Measurements from ENCODE around the gene ATG13.
"Not testable (repeated sequence)": the region's sequence is repeated elsewhere in the genome, so short reads cannot be mapped to it uniquely, and the experiment has no call there.

ATG13 gene

DNA sequence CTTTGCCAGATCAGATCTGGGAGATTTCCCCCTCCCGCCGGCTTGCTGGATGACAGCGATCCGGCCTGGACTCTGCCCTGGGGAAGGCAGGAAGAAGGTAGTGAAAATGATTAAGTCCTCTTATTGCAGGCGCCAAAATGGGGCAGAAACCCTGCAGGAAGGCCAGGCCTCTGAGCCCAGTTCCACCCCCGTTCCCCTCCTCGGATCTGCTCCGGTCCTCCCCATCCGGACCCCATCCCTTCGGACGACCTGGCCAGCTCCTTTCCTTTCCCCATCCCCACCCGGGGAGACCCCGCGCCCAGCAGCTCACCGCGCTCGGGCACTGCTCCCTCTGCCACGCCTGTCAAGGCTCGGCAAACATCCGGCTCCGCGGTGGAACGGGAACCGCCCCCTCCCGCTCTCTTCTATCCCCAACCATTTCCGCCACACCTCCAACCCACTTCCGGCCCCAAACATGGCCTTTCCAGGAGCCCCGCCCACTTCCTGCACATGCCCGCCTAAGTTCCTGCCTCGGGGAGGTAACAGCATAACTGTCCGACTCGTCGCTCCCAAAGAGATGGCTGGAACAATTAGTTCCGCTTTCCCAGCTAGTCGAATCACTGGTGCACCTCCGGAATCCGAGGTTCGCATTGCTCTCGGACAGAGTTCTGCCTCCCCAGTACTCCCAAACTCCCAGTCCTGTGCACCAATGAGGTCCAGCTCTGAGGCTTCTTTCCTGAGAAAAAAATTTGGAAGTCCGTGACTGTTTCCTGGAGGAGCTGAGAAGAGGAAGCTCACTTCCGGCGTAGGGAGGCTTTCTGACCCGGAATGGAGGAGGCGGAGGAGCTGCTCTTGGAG lies 83.1 kb downstream of the ATG13 start, which contains the start of the genes ARHGAP1 and ZNF408:
ARHGAP1 (minus strand) TSS at position 379 of the 837 bp plus-strand sequence. CDS start 4,512 bp downstream, outside the sequence.
ZNF408 (plus strand) TSS at position 791 of the 837 bp plus-strand sequence; CDS start at position 808, 17 bp downstream.
- peak; percentile 99 for DNase-seq

DNA sequence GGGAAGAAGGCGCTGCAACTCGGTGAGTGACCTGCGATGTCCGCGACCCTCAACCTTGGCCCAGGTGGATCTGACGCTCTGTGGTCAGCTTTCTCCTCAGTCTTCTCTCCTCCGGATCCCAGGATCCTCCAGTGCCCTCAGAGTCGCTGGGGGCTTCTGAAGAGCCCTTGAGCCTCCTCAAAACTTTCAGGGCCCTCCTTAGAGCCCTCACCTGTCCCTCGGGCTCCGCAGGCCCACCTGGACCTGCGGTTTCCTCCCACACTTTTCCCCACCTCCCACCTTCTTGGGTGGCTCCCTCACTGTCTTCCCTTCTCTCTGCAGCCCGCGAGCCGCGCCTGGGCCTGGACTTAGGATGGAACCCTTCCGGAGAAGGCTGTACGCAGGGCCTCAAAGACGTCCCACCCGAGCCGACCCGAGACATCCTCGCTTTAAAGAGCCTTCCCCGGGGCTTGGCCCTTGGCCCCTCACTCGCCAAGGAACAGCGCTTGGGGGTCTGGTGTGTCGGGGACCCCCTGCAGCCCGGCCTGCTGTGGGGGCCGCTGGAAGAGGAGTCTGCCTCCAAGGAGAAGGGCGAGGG lies 83.8 kb downstream of the ATG13 start:
- no peak for DNase-seq

DNA sequence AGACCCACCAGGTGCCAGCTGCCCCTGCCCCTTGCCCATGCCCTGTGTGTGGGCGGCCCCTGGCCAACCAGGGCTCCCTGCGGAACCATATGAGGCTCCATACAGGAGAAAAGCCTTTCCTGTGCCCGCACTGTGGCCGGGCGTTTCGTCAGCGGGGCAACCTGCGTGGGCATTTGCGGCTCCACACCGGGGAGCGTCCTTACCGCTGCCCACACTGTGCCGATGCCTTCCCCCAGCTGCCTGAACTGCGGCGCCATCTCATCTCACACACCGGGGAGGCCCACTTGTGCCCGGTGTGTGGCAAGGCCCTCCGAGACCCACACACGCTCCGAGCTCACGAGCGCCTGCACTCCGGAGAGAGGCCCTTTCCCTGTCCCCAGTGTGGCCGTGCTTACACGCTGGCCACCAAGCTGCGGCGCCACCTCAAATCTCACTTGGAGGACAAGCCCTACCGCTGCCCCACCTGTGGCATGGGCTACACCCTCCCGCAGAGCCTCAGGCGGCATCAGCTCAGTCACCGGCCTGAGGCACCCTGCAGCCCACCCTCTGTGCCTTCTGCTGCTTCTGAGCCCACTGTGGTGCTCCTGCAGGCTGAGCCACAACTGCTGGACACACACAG lies 87.8 kb downstream of the ATG13 start:
- DNase-seq: no peak

DNA sequence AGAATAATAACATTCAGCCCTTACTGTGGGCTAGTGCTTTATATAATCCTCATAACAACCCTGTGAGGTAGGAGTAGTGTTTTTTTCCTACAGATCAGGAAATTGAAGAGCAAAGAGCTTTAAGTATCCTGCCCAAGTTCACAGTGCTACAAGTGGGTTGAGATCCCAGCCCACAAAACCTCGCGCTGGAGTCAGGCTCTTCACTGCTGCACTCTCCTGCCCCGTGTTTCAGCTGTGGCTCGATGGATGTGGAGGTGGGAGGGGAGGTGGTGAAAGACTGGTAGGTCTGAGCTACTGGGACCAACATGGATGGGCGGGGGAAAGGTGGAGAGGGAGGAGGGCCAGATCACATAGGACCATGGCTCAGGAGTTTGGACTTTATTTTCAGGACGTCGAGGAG lies 89.5 kb downstream of the ATG13 start:
- no peak for DNase-seq

DNA sequence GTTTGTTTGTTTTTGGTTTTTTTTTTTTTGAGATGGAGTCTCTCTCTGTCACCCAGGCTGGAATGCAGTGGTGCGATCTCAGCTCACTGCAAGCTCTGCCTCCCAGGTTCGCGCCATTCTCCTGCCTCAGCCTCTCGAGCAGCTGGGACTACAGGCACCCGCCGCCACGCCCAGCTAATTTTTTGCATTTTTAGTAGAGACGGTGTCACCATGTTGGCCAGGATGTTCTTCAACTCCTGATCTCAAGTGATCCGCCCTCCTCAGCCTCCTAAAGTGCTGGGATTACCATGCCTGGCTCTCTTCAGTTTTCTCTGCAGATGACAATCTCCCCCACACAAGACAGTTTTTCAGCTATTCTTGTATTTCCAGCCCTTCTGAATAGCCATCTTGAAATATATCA lies 92.0 kb downstream of the ATG13 start:
- not testable (repeated sequence) for DNase-seq

DNA sequence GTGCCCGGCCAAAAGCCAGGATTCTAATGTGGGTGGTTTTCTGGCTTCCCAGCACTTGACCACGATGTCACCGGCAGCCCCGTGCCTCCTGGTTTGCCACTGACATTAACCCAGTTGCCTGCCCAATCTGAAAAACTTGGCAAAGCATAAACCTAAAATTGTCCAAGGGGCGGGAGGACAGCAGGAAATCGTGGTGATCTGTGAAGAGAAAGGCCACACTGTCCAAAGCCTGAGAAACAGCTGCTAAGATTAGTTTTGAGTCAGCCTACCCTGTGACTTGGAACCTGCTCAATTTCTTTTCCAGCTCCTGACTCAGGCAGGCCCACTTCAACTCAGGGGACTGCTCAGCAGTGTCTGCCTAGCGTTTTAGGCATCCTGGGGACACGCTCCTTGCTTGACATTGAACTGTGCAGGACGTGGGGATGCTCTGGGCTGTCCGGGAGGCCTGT lies 93.5 kb downstream of the ATG13 start:
- no peak for DNase-seq

DNA sequence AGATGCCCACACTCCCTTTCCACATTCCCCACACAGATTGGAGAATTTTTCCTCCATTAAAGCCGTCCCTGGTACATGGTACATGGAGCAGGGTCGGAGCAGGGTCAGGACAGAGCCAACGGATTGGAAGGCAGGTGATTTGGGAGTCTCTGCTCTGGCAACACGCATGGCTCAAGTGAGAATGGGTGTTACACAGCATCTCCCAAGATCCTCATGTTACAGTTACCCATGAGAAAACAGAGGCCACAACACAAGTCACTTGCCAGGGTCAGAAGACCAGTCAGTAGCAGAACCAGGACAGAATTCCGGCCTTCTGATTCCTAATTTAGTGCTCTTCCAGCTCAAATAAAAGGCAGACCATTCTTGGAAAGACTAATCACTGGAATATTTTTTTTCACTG lies 94.0 kb downstream of the ATG13 start:
- DNase-seq: no peak

DNA sequence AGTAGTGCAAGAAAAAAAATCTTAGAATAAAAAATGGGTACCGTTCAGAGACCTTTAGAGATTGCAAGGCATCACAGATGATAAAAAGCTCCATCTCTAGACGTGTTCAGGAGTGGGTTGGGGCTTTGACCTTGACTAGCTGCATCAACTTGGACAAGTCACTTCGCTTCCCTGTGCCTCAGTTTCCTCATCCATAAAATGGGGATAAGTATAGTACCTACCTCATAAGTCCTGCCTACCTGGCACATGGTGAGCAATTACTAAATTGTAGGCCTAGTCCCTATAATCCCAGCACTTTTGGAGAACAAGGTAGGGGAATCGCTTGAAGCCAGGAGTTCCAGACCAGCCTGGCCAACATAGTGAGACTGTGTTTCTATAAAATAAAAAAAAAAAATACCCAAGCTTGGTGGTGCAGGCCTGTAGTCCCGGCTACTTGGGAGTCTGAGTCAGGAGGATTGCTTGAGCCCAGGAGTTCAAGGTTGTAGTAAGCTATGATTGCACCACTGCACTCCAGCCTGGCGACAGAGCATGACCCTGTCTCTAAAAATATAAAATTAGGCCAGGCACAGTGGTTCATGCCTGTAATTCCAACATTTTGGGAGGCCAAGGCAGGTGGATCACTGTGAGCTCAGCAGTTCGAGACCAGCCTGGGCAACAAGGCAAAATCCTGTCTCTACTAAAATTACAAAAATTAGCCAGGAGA lies 95.7 kb downstream of the ATG13 start:
- DNase-seq: no peak

DNA sequence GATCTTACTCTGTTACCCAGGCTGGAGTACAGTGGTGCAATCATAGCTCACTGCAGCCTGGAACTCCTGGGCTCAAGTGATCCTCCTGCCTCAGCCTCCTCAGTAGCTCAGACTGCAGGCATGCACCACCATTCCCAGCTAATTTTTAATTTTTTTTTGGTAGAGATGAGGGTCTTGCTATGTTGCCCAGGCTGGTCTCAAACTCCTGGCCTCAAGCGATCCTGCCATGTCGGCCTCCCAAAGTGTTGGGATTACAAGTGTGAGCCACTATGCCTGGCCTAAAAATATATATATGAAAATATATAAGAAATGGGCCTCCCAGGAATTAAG lies 100.4 kb downstream of the ATG13 start:
- not testable (repeated sequence) for DNase-seq

DNA sequence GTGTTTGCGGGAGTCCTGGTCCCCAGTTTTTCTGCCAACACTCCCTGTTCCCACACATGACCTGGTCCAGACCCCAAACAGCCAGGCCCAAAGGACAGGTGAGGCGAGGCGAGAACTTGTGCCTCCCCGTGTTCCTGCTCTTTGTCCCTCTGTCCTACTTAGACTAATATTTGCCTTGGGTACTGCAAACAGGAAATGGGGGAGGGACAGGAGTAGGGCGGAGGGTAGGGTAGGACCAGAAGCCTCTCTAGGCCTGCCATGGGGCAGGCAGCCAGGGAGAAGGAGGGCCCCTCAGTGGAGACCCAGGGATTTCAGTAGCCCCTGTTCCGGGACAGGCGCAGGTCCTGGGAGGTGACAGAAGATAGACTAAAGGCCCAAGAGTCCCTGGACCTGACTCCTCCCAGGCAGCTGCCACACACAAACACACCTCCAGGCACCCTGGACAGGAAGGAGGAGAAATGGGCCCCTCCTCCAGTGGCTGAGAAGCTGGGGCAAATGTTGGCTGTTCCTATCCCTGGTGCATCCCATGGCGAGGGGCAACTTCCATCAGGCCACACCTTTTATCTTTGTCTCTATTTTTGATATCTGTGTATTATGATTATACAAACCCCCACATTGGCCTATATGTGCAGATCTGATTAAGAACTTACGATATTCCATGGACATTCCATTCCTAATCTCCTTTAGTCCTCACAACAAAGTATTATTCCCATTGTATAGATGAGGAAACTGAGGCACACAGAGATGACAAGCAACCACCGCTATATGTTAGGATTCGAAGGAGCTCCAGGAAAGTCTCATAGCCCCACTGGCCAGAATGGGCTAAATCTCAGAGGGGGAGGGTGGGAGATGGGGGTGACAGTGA lies 101.0 kb downstream of the ATG13 start:
- DNase-seq: no peak

DNA sequence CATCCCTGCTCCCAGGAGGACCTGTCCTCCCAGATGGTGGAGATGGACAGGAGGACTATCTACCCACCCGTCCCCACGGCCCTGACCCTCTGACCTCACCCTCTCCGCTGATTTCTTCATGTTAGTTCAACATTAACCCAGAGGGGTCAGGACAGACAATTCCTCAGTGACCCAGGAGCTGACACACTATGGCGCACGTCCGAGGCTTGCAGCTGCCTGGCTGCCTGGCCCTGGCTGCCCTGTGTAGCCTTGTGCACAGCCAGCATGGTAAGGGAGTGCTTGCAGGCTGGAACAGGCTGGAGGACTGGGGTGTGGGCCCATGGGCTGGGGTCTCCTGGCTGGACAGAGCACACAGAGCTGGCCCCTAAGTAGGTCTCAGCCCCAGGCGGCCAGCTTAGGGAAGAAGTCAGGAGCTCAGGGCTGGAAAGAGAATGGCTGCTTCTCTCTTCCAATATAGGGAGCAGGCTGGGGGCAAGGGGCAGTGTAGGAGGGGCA lies 101.7 kb downstream of the ATG13 start, which contains the start of gene F2:
F2 (plus strand) TSS at position 166 of the 495 bp plus-strand sequence; CDS start at position 189, 23 bp downstream.
- DNase-seq: no peak

DNA sequence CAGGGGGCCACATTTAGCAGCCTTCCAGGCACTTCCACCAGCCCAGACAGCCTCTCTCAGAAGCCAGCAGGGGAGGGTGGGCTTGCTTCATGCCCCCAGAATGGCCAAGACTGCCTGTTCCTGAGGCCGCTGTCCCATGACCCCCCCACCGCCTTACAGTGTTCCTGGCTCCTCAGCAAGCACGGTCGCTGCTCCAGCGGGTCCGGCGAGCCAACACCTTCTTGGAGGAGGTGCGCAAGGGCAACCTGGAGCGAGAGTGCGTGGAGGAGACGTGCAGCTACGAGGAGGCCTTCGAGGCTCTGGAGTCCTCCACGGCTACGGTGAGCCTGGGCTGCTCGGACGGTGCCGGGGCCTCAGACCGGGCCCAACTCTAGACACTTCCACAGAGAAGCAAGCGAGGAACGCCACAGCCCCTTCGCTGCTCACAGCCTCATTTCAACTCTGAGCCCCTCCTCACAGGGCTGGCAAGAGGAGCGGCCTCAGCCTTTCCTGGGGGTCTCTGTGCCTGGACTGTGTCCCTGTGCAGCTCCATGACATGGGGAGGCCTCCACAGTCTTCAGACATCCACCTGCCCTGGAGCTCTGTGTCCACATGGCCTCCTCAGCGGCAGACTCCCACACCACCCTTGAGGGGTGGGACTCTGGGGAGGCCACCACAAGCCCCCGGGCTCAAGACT lies 102.3 kb downstream of the ATG13 start:
- no peak for DNase-seq

DNA sequence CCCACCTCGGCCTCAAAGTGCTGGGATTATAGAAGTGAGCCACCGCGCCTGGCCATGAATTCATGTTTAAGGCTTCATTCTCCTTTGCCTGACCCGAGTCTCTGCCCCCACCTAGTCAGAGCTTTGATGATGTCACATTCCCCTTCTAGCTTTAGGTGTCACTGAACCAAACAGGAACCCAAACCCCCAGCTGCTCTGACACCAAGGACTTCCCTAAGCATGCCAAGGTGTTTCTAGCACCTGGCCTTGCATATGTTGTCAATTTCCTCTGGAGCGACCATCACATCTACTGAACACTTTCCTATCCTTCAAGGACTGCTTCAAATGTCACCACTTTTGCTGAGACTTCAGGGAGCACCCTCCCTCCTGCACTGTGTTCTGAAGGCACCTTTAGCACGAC lies 103.9 kb downstream of the ATG13 start:
- no peak for DNase-seq

DNA sequence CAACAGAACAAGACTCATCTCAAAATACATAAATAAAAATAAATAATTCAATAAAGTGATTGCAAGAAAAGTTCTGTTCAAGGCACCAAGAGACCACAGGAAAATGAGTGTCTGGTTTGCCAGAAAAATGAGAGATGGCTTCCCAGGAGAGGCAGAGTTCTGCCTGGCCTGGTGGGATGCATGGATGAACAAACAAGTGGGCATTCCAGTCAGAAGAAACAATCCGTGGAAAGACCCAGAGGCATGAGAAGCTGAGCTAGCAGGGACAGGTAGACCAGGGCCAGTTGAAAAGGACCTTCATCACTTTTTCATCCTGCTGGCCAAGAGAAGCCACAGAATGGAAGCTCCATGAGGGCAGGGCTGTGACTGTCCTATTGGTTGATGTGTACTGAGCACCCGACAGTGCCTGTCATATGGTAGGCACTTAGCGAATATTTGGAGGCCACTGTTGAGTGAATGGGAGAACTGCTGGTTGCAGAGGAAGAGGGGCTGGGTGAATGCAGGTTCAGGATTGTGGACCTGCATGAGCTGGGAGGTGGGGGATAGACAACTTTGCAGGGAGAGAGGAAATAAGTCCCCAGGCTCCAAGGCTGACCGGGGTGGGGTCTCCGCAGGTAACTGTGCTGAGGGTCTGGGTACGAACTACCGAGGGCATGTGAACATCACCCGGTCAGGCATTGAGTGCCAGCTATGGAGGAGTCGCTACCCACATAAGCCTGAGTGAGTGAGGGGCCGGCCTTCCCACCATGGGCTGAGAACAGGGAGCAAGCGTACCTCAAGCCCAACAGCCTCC lies 105.4 kb downstream of the ATG13 start:
- no peak for DNase-seq

DNA sequence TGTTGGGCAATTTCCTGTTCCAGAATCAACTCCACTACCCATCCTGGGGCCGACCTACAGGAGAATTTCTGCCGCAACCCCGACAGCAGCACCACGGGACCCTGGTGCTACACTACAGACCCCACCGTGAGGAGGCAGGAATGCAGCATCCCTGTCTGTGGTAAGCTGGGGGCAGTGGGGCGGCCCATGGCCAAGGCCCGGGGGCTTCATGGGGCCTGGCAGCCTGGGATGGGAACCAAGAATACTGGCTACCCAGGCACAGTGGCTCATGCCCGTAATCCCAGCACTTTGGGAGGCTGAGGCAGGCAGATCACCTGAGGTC lies 106.0 kb downstream of the ATG13 start:
- DNase-seq: no peak

DNA sequence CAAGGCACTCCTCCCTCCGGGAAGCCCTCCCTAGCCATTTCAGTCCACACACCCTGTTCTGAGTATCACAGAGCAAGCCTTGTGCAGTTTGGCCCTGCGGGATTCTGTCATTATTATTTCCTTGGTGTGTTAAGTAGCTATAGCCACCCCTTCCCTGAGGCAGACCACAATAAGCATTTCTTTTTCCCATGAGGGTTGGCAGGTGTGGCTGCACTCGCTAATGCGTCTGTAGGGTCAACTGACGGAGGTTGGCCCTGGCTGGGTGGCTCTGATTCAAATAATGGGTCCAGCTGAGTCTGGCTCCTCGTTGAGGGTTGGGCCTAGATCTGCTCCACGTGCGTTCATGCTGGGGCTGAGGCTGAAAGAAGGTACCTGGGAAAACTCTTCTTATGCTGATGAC lies 106.7 kb downstream of the ATG13 start:
- DNase-seq: no peak
